Stimulated activated CD4-positive, alpha-beta T cell treated with anti-CD3 and anti-CD28 coated beads, Interleukin-1b, Interleukin-23, amount 100 ng/mL, for 4 hours (primary cell): ENCODE results near the gene EFTUD2.

Experiments
- DNase-seq, 2 donors: peaks; one replicate each; pipeline ENCODE4 v3.0.0-alpha.2; 2020; ENCODE audit warnings: low read depth in 2 of 2

The EFTUD2 gene

DNA sequence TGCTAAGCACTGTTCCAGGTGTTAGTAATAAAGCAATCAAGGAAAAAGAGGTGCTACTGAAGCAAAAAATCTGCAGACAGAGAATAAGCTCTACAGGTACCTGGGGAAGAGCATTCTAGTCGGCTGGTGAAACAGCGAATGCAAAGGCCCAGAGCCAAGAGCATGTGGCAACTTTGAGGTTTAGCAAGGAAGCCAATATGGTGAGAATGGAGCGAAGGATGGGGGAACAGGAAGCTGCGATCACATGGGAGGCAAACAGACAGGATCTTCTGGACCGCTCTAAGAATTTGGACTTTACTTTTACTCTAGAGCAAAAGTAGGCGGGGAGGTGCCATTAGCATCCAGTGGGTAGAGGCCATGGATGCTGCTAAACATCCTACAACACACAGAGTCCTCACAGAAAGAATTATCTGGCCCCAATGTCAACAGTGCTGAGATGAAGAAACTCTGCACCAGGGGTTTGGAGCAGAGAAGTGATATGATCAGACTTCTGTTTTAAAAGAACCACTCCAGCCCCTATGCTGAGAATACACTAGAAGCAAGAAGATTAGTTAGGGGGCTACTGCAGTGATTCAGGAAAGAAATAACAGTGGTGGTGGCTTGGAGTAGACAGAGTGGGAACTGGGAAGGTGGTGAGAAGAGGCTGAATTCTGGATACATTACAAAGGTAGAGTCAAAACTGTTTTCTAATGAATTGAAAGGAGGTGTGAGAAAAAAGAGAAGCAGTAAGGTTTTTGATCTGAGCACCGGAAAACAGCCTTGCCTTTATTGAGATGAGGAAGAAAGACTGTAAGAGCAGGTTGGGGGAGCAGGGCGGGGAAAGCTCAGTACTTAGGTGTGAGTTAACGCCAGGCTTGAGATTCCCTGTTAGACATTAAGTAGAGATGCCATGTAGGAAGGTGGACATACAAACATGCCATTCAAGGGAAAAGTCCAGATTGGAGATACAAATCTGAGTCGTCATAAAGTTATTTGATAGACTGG lies 11.0 kb downstream of the EFTUD2 start:
- DNase-seq, result no peak

DNA sequence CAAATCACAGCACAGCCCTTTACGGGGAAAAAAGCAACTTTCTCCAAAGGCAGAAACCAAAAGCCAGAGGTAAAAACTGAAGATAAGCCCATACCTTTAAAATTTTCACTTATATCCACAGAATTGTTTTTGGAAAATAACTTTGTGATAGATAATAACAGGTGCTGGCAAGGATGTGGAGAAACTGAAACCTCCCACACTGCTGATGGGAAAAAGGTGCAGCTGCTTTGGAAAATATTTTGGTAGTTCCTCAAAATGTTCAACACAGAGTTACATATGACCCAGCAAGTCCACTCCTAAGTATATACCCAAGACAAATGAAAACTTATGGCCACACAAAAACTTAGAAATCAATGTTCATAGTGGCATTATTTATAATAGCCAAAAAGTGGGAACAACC lies 12.2 kb downstream of the EFTUD2 start:
- no peak for DNase-seq

- no peak for DNase-seq
These were observed 14.3 kb downstream of the EFTUD2 start for GRCh38 chr17:44884941-44885340.

DNA sequence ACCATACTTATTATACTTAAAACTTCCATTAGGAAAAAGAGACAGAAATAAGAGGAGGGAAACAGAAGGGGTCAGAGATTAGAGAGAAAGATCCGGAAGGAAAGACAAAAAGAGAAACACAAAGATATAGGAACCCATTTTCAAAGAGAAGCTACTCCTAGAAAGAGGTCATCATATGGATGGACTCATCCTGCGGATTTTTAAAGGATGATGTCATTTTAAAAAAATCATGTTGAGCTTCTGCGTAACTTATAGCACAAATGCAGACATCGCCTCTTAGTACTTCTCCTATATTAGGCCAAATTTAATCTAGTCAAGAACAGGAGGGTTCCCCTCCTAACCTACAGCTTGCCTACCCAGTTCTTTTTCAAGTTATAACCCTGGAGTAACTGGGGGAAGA lies 18.1 kb downstream of the EFTUD2 start:
- no peak for DNase-seq

DNA sequence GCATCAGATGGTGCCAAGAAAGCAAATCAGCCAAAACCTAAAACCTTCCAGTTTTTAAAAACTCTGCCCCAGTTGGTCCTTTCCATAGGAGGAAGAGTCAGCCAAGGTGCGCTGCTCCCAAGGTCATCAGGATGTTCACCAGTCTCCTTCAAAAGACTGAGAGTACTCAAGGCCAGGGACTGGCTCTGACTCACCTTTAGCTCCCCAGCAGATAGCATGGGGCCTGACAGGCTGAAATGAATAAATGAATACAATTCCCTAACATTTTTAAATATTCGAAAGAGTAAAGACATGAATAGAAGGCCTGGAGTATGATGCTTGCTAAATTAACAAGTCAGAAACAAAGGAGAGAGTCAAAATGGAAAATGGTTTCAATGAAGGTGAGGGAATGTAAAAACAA lies 19.2 kb downstream of the EFTUD2 start:
- no peak for DNase-seq

DNA sequence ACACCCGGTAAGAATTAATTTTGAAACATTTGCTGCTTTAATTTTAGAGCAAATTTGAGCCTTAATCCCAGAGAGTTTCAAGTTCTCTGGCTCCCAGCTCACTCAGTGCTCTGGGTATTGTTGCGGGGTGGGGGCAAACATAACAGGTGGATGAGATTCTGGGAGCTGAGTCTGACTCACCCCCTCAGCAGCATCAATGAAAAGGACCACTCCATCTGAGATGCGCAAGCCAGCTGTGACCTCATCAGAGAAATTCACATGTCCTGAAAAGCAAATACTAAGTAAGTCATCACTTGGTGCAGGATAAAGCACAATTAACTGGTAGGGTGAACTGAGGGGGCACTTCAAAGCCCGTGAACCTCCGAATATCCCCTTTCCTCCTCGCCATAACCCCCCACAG lies 19.9 kb downstream of the EFTUD2 start:
- no peak for DNase-seq

DNA sequence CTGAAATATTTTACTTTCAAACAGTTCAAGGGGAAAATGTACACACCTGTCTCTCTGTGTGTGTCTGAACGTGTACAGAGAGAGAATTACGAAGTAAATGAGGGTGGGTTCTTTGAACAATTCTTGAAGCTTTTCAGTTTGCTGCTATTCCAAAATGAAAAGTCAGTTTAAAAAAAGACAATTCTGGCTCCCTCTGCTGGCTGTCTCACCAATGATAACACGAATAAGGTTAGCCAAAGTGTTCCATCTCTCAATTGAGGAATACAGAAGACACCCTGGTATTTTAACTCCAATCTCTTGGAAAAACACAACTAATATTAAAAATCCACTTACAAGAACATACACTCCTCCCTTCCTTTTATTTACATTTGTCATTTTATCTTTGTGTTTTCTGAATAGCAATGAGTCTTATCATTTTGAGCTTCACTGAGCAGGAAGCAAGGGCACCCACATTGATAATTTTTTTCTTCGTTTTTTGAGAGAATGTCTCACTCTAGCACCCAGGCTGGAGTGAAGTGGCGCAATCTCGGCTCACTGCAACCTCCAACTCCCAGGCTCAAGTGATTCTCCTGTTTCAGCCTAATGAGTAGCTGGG lies 20.5 kb downstream of the EFTUD2 start:
- peak in 1 of 2 donors; percentile 25 for DNase-seq

DNA sequence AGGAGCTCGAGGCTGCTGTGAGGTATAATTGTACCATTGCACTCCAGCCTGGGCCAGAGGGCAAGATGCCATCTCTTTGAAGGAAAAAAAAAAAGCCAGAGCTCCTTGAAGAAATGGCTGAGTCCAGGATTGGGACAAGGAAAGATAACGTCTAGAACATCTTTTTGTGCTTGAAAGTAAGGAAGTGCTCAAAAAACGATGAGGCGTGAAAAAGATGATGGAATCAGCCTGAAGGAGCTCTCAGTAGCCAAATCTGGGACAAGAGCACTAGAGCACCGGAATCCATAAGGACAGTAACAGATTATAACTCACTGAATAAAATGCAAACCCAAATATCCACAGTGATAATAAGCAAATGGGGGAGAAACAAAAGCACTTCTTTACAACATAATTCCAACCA lies 22.1 kb downstream of the EFTUD2 start:
- DNase-seq, result no peak

GRCh38 chr17:44875761-44876160 lies 23.5 kb downstream of the EFTUD2 start:
- no peak for DNase-seq

GRCh38 chr17:44872131-44872768 lies 27.0 kb downstream of the EFTUD2 start:
- DNase-seq, result no peak

DNA sequence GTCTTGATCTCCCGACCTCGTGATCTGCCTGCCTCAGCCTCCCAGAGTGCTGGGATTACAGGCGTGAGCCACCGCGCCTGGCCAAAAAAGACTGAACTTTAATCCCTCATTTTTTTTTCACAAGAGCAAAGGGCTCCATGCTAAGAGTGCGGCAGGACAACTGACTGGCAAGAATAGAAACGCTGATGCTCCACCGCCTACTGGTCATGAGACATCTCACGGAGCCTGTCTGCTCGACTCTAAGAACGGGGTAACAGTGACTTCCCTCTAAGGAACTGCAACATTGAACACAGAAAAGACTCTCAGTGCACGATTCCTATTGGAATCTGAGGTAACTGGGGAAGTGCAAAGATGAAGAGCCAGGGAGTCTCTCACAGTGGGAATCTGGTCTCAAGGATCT lies 27.7 kb downstream of the EFTUD2 start:
- DNase-seq, result no peak

GRCh38 chr17:44867841-44868240 lies 31.4 kb downstream of the EFTUD2 start:
- no peak for DNase-seq

GRCh38 chr17:44865931-44866330 lies 33.3 kb downstream of the EFTUD2 start:
- DNase-seq, result no peak

- DNase-seq, result peak; percentile 46 to 74
These were observed 34.0 kb downstream of the EFTUD2 start for GRCh38 chr17:44865231-44865660.

DNA sequence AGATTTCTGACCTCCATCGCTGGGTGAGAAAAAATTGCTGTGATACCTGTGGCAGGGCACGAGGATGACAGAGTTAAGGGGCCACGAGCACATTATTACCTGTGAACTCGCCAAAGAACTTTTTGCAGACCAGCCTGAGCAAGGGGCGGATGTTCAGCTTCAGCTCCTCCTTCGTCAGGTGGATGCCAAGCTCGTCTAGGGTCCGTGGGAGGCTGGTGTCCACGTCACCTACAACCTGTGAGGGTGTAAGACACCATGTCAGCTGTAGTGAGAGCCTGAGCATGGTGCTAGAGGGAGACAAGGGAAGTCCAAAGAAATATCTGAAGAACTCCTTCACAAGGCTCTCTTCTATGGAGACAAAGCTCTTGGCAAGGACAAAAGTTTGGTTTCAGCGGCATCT lies 34.4 kb downstream of the EFTUD2 start:
- DNase-seq, result no peak

GRCh38 chr17:44863061-44863918 lies 36.0 kb downstream of the EFTUD2 start:
- DNase-seq, result no peak

DNA sequence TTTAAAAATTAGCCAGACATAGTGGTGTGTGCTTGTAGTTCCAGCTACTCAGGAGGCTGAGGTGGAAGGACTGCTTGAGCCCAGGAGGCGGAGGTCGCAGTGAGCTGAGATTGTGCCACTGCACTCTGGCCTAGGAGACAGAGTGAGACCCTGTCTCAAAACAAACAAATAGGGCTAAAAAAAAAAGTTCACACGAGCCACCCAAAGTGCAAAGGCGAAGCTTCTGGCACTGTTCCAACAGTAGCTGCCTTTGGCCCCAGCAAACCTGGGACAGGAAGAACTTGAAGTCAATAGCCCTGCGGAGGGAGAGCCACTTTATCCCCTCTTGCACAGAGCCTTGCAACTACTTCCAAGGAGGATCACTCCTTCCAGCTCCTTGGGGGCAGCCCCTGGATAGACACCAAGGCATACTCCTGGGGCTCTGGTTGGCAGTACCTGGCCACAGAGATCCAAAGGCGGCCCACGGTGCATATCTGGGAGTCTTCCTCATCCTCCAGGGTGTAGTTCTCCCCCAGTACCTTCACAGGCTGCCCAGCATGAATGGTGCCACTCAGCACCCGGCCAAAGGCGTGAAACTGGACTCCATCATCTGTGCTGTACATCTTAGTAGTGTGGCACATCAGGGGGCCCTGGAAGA lies 36.8 kb downstream of the EFTUD2 start:
- DNase-seq, result no peak

DNA sequence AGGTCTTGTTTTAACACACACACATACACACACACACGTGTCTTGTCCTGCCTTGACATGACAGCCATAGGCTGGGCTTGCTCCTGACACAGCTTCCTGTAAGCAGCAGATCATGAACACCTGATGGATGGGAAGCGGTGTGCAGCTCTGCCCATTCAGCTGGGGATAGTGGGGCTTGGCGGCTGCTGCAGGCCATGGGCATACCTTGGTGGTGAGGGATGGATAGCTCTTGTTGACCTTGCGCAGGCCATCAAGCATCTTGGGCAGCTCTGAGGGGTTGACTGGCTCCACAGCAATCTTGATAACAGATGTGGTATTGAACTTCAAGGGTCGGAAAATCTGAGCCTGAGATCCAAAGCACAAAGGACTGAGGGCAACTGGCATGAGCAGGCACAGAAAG lies 39.5 kb downstream of the EFTUD2 start:
- no peak for DNase-seq

DNA sequence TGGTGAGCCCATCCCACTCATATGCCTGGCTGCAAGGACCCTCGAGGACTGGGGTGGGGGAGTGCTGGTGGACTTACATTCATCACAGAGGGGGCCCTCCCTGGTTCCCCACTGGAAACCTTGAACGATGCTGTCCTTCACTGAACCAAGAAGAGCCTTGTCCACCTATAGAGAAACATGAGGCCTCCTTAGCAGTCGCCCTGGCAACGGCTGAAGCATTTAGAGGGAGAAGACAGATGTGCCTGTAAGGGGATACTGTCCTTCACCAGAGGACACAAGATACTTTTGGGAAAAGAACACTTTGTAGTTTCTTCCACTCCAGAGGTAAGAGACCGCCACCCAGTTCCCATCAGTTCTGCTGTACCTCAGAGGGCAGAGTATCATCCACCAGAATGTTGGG lies 45.1 kb downstream of the EFTUD2 start:
- no peak for DNase-seq

DNA sequence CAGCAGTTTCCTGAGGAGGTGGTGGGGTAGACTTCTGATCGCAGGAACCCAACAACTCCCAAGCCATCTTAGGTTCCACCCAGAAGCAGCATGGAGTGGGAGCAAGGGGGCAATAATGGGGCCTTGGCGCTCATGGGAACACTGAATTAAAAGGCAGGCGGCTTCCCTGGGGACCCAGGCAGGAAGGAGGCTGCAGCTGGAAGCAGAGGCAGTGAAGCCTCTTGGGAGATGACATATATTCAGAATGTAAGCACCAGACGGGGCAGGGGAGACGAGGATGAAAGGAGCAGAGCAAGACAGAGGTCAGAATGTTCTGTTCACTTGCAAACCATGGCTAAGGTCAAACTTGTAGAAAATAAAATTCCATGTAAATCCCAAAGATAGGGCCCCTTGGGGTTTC lies 48.6 kb downstream of the EFTUD2 start:
- no peak for DNase-seq

- no peak for DNase-seq
These were observed 49.2 kb downstream of the EFTUD2 start for GRCh38 chr17:44850025-44850424.
